GM21367 (cell line): ENCODE results near the gene PRKCB.

Experiments
- ATAC-seq: cut with Tn5 transposase; IDR thresholded peaks from one replicate; pipeline ENCODE4 v1.9.1; 2021; ENCODE audit not compliant: unreplicated experiment

PRKCB gene

GRCh38 chr16:23934610-23935236 is 98.9 kb downstream of the PRKCB start:
- ATAC-seq, result no peak

GRCh38 chr16:23940111-23940510 is 104.3 kb downstream of the PRKCB start:
- ATAC-seq, result no peak

GRCh38 chr16:23941025-23941424 is 105.2 kb downstream of the PRKCB start:
- ATAC-seq, result no peak

GRCh38 chr16:23941963-23942564 is 106.3 kb downstream of the PRKCB start:
- no peak for ATAC-seq

- no peak for ATAC-seq
Measured at GRCh38 chr16:23943604-23944003, 107.8 kb downstream of the PRKCB start.

- no peak for ATAC-seq
Measured at GRCh38 chr16:23944381-23944780, 108.6 kb downstream of the PRKCB start.

- no peak for ATAC-seq
Measured at GRCh38 chr16:23945243-23945642, 109.5 kb downstream of the PRKCB start.

GRCh38 chr16:23947838-23948237 is 112.1 kb downstream of the PRKCB start:
- no peak for ATAC-seq

GRCh38 chr16:23948949-23949411 is 113.2 kb downstream of the PRKCB start:
- ATAC-seq, result no peak

GRCh38 chr16:23949630-23950290 is 114.0 kb downstream of the PRKCB start:
- no peak for ATAC-seq

- ATAC-seq, result no peak
Measured at GRCh38 chr16:23950291-23950894, 114.6 kb downstream of the PRKCB start.

- ATAC-seq, result no peak
Measured at GRCh38 chr16:23950898-23951297, 115.1 kb downstream of the PRKCB start.

- no peak for ATAC-seq
Measured at GRCh38 chr16:23952128-23952970, 116.6 kb downstream of the PRKCB start.

- no peak for ATAC-seq
Measured at GRCh38 chr16:23952971-23953300, 117.2 kb downstream of the PRKCB start.

GRCh38 chr16:23953476-23953875 is 117.7 kb downstream of the PRKCB start:
- ATAC-seq, result no peak

GRCh38 chr16:23955088-23955487 is 119.3 kb downstream of the PRKCB start:
- ATAC-seq, result no peak

GRCh38 chr16:23957287-23957686 is 121.5 kb downstream of the PRKCB start:
- no peak for ATAC-seq

- ATAC-seq, result no peak
Measured at GRCh38 chr16:23959072-23959751, 123.4 kb downstream of the PRKCB start.

- ATAC-seq, result no peak
Measured at GRCh38 chr16:23959752-23960072, 123.9 kb downstream of the PRKCB start.

GRCh38 chr16:23960081-23960885 is 124.5 kb downstream of the PRKCB start:
- no peak for ATAC-seq
